NCI-H2196 (cell line): ENCODE data around the gene PARK7.

Experiments used
- DNase-seq: peaks from one replicate; lab custom pipeline; 2025; ENCODE audit not compliant: unreplicated experiment; lab: John Stamatoyannopoulos, UW

PARK7 gene

DNA sequence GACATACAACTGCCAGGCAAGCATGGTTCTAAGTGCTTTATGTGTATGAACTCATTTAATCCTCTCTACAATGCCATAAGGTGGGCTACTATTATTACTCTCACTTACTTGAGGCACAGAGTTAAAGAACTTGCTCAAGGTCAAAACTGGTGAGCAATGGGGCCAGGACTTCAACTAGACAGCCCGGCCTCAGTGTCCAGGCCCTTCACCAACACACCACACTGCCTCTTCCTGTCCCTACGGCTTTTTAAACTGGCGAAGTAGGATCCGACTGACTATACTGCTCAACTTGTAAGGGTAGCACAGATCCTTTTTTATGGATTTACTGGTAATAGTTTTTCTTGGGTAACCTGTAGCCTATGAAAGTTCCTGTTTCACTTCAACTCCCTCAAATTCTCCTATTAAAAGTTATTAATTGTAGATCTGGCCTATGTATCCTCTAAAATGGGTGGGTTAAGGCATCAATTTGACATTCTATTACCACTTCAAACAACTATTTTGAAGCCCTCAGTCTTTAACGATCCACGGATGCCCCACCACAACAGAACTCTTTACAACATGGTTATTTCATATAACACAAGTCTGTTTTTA is 60.3 kb downstream of the PARK7 start:
- no peak for DNase-seq

DNA sequence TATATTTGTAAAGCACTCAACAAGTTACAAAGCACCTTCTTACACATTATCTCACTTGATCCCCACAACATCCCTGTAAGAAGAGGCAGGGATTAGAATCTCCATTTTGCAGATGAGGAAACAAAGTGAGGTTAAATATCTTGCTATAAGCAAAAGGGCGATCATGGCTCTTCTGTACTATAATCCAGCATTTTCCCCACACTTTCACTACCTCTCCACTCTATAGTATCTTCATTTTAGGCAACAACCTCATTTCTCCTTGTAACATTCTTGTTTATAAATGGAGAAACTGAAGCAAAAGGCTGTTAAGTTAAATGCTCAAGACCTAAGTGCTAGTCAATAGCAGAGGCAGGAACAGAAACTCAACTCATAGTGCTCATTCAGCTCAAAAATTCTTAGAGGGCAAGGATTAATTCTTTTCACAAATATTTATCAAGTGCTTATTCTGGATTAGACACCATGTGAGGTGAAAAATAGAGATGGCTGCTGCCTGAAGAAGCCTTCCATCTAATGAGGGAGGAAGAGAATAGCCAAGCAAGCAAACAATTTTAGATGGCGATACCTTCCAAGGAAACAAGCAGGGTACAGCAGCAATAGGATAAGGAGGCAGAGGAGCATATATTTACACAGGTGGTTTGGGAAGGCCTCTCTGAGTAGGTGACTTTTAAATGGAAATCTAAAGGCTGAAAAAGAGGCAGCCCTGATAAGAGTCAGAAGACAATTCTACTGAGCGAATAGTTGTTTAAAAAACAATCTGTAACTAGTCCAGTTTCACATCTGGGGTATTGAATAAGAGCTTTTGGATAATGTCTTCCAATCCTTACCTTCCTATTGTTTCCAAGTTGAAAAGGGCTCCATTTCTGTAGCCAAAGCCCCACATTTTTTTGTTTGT is 61.1 kb downstream of the PARK7 start:
- DNase-seq, result no peak

- no peak for DNase-seq
Measured at GRCh38 chr1:8023287-8023994, 61.9 kb downstream of the PARK7 start.

DNA sequence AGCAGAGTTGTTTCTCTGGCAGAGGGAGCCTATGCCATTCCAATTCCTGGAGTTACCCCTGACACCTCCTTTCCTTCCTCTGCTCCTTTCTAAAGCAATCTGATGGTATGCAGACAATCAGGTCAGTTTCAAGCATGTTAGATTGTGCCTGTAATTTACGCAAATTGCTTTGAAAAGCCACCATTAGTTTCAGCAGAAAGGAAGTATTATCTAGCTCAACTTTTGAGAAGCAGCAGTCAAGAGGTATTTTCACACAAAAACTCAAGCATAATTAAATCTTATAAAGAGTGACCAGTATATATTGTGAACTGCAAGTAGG is 62.4 kb downstream of the PARK7 start:
- DNase-seq, result no peak

DNA sequence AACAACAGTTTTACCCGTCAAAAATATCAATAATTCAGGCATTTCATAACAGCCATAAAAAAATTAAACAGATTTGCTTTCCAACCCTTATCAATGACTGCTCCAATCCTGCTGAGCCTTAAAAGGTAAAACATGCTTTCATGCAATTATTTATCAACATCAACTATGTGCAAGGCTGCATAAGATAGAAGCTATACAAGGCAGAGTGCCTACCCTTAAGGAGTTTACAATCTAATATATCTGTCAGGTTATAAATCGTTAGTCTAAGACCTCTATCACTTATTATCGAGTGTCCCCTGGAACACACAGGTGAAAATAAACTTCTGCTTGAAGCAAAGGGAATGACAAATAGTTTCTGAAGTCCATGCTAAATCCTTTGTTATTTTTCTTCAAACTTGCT is 62.8 kb downstream of the PARK7 start:
- DNase-seq, result no peak

DNA sequence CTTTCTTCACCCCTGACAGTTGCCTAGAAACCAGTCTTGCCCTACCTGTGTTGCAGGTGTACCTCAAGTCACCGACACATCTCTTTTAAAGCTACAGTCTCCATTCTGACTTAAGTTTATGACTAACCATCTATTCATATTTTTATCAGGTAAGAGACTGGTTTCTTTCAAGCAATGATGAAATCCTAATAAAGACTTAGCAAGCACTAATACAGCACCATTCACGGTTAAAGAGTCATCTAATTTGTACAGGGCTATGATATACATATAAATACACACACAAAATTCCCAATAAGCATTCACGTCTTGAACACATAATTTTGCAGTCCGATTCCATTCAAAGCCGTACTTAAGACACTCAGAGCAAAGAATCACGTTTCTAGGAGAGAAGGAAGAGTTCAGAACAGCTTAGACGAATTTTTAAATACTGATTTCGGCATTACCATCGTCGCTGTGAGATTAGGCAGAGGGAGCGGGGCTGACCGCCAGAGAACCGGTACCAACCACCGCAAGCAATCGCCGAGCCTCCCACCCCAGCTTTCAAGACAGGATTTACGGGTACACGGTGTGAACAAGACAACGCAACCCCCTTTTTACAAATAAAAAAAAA is 63.7 kb downstream of the PARK7 start:
- DNase-seq, result no peak

DNA sequence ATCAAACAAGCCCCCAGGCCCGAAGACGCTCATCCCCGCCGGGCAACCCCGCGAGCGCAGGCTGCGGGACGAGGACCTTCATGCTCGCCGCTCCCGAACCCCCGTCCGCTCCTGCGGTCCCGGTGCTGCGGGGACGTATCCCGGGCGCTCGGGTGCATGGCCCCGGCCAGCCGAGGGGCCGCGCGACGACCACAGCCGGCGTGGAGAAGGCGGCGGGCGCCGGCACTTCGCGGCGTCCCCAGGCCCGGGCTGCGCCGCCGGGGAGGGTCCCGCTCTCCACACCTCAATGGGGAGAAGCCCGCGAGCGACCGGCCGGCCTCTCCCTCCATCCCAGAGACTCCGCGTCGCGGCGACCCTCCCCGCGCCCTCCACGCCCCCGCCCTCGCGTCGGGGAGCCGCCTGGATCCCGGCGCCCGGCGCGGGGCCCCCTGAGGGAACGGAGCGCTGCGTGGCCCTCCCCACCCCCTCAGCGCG is 64.2 kb downstream of the PARK7 start:
- DNase-seq, result no peak

DNA sequence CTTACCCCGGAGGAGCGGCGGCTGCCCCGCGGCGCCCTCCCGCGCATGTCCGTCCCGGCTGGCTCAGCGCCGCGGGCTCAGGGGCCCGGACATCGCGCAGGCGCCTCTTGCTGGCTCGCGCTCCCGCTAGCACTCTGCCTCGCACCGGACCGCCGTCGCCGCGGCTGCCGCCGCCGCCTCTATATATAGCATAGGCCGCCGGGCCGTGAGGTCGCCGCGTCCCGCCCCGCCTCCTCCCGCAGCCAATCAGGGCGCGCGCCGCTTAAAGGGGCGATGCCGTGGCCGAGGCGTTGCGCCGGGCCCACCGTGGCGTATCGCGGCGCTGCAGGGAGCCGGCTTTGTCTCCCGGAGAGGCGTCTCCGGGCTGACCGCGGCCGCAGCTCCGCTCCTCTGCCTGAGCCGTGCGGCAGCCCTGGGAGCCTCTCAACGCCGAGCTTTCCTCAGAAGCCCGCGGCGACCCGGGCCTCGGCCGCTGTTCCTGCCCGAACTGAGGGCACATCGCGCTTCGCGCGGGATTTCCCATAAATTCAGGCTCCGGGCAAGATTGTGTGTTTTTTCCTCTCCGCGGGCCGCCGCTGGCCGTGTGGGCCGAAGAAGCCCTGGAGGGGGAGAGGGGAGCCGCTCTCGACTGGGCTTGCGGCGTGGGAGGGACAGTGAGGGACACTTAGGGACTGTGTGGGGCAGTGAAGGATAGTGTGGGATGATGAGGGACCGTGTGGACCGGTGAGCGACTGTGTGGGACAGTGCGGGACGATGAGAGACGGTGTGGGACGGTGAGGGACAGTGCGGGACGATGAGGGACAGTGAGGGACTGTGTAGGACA is 64.9 kb downstream of the PARK7 start, which contains the start of gene ERRFI1:
TSS of gene ERRFI1 (minus strand) at position 157 of the 823 bp plus-strand sequence. CDS start 10,690 bp downstream, outside the sequence.
- DNase-seq, result peak; percentile 95

- DNase-seq, result no peak
Measured at GRCh38 chr1:8026976-8027747, 65.7 kb downstream of the PARK7 start.

- peak; percentile 62 for DNase-seq
Measured at GRCh38 chr1:8027748-8028570, 66.4 kb downstream of the PARK7 start.

- no peak for DNase-seq
Measured at GRCh38 chr1:8028571-8028910, 67.0 kb downstream of the PARK7 start.

- DNase-seq, result peak; percentile 62
Measured at GRCh38 chr1:8031176-8031785, 69.8 kb downstream of the PARK7 start.

GRCh38 chr1:8032366-8032910 is 70.9 kb downstream of the PARK7 start:
- DNase-seq, result no peak

DNA sequence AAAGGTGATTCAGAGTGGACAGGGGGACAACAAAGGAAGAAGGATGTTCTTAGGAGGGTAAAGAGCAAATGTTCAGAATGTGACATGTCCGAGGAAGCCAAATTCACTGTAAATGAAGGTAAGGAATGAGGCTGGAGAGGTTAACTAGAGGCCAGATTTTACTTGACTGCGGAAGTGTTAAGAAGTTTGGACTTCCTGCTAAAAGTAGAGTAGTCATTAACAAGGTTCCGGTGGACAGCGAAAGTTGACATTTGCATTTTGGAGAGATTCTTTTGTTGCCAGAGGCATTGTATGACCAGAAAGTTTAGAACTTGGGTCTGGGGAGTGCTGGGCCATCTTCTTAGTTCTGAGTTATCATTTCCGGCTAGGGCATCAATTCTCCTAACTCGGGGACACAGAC is 71.8 kb downstream of the PARK7 start:
- DNase-seq, result no peak
